ENCODE measurements around the gene GYS2.

The GYS2 gene

DNA sequence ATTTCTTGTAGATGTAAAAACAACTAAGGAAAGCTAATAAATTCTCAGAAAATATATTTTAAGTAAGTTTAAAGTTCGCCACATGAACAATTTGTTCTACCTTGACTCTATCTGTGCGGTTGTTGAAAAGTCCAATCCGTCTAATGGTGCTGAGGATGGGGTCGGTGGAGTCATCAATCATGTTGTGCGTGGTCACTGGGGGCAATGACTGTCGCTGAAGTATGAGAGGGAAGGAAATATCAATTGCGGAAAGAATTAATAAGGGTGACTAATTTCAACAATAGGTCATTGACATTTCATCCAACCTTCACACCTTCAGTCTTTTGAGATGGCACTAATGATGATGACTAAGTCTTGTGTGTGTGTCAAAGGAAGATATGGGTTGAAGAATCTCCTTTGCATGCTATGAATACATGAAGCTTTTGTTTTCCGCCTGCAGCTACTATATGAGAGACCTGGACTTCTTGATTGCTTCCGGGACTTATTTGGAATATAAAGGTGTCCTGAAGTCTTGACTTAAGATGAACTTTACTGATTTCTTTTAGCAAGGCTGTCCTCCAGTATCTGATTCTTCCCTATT lies 46.5 kb downstream of the GYS2 start:
- DNase-seq (ENCODE audit: low read depth in 1 of 2, low spot score in 1 of 2) = no peak

DNA sequence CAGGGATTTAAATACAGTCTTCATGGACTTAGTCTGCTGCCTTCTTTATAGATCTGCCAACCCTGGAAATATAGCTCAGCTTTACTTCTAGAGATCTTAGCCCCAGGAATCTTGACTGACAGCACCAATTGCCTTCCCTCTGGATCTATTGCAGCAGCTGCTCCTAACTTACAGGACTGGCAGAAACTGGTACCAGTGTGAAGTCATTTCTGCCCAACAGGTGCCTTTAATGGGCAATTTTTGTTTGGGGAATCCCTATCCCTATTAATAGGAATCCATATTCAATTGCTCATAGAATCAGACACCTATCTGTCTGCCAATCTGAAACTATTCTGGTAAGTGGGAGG lies 51.3 kb downstream of the GYS2 start:
- DNase-seq (ENCODE audit: low read depth in 1 of 2, low spot score in 1 of 2) = no peak

DNA sequence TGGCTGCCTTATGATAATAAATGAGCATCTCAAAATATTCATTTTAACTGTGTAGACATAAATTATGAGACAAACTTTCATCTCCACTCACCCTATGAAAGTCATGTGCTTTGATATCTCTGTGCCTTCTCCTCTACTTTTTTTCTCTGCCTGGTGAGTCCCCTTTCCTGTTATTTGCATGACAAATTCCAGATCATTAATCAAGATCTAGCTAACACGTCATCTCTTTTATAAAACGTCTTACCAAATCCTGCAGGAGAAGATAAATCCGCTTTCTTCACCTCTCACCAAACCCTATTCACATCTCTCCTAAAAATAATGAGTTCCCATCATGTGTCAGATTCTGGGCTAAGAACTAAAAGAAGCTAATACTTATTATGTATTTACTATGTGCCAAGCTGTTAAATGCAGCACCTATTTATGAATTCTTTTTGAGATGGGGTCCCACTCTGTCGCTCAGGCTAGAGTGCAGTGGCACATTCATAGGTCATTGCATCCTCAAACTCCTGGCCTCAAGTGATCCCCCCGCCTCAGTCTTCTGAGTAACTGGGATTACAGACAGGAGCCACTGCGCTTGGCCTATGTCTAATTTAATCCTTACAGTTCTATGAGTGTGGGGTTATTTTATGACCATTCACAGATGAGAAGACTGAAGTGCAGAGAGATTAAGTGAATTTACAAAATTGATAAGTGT lies 51.9 kb downstream of the GYS2 start:
- DNase-seq (ENCODE audit: low read depth in 1 of 2, low spot score in 1 of 2) = no peak

DNA sequence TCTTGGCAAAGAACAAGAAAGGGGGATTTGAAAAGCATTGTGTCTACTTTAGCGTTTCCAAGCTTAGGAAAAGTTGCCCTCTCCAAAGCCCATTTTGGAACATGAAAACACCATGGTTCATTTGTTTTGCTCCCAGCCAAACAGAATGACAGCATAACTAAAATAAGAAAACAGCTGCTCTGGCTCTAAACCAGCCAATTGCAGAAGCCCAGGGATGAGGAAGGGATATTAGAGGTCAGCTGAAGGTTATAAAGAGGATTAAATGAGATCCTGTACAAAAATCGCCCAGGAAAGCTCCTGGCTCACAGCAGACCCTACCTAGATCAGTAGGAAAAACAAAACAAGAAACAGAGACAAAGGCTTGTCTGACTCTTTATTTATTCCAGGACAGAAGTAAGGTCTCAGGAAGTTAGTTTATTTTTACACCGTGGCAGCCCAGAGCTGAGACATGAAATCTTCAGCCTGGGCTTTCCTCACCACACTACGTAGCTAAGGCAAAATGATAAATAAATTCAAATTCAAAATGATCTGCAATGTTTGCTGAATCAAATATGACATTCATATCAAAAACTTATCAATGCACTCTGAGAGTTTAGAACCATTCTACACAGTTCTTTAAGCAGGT lies 52.7 kb downstream of the GYS2 start:
- no peak for DNase-seq (ENCODE audit: low read depth in 1 of 2, low spot score in 1 of 2)

DNA sequence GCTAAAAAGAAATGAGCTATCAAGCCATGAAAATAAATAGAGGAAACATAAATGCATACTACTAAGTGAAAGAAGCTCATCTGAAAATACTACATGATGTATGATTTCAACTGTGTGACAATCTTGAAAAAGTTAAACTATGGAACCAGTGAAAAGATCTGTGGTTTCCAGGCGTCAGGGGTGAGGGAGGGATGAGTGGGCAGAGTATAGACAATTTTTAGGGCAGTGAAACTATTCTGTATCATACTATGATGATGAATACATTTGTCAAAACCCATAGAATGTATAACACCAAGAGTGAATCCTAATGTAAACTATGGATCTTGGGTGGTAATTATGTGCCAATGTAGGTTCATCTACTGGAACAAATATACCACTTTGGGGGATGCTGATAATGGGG lies 57.2 kb downstream of the GYS2 start:
- no peak for DNase-seq (ENCODE audit: low read depth in 1 of 2, low spot score in 1 of 2)

DNA sequence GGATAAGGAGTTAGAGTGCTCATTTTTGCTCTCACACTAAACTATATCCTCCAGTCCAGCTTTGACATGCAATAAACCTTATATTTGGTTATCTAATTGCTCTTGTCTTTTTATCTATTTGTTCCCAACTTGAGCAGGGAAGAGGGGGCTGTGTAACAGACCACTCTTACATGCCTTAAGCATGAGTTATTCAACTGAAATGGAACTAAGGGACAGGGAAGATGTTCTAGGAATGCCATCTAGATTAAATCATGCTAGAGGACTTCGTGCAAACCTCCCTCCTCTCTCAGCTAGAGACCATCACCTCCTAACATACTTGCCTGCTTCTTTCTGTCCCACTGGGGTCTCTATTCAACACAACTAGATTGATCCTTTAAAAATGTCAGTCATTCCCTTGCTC lies 57.9 kb downstream of the GYS2 start:
- no peak for DNase-seq (ENCODE audit: low read depth in 1 of 2, low spot score in 1 of 2)

DNA sequence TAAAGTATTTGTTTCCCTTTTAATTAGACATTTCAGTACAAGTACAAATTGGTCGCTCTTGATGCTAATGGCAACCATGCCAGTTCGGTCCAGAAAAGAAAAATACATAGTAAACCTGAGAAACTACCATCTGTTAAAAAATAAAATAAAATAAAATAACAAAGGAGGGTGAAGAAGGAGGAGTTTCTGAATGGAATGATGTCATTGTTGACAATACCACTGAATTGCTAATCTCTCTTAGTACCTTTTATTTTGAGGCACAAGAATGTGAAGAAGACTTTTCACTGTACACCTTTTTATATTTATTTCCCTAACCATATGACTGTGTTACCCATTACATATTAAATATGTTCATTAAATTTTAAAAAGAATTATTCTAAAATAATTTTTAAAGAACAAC lies 59.1 kb downstream of the GYS2 start:
- no peak for DNase-seq (ENCODE audit: low read depth in 1 of 2, low spot score in 1 of 2)

DNA sequence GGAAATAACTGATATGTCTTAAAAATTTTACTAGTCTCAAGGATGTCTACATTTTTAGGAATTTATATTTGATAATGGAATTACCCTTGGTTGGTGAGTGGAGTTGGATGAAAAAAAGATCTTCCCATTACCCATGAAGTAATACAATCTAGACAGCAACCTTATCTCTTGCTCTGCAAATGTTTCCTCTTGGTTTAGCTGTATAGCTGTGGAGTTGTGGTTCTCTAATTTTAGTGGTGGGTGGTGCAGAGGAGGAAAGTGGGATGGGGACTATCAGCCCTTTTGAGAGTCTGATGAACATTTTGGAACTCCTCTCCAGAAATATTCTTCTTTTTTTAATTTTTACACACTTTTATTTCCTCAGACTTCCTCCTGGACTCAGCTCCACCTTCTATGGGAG lies 61.5 kb downstream of the GYS2 start:
- DNase-seq (ENCODE audit: low read depth in 1 of 2, low spot score in 1 of 2) = no peak

DNA sequence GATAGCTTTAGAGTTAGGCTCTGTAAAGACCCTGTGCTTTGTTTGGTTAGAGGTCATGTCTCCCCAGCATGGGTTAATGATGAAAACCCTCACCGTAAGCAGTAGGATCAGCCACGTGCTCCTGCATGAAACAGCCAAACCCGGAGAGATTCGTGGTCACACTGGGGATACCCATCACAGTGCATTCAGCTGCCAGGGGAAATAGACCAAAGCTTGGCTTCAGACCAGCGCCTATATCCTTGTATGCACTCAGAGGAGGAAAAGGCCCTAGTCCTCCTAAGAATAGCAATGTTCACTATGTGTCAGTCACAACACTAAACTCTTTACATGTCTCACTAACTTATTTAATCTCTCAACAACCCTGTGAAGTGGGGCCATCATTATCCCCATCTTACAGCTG lies 62.2 kb downstream of the GYS2 start:
- DNase-seq (ENCODE audit: low read depth in 1 of 2, low spot score in 1 of 2) = no peak

DNA sequence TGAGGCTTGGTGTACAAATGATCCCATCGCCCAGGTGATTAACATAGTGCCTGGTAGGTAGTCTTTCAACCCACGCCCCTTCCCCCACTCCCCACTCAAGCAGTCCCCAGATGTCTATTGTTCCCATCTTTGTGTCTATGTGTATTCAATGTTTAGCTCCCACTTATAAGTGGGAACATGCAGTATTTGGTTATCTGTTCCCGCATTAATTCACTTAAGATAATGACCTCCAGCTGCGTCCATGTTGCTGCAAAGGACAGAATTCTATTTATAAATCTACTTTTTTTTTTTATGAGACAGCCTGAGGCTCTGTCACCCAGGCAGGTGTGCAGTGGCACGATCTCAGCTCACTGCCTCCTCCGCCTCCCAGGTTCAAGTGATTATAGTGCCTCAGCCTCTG lies 62.9 kb downstream of the GYS2 start:
- DNase-seq (ENCODE audit: low read depth in 1 of 2, low spot score in 1 of 2) = no peak

DNA sequence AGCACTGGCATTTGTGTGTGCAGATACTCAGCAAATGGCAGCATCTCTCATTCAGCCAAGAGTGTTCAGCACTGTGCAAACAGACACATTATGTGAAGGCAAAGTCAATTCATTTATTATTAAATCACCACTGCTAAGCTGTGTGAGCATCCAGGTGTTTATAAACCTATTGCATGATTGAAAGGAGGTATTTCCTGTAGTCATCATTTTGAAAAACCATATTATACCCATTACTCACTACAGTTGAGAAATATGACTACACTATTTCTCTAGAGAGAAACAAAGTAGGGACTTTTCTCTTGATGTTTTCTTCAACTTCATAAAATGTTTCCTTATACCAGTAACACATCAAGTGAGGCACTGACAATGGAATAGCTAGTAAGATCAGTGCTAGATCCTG lies 64.8 kb downstream of the GYS2 start:
- no peak for DNase-seq (ENCODE audit: low read depth in 1 of 2, low spot score in 1 of 2)

DNA sequence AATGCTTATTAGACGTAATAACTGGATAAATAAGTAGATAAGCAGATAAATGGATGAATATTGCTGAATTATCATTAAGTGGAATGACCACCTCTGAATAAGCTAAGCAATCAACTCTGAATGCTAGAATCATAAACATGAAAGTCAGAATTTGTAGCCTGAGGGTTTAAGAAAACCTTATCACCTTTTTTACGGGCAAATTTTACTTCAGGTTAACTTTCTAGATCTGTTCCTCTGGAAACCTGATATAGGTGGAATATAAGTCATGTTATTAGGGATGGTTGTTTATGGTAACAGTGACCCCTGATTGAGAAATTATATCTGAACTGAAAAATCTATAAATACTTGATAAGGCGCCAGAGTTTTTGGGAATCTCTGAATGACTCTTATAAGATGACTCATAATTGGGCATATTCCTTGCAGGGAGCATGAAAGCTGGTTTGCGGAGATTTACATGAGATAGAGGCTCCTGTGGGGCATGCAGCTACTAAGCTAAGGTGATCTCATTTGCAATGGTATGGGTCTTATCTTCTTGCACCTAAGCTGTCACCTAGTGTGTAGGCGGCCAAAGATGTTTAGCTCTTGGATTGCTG lies 66.5 kb downstream of the GYS2 start:
- no peak for DNase-seq (ENCODE audit: low read depth in 1 of 2, low spot score in 1 of 2)

DNA sequence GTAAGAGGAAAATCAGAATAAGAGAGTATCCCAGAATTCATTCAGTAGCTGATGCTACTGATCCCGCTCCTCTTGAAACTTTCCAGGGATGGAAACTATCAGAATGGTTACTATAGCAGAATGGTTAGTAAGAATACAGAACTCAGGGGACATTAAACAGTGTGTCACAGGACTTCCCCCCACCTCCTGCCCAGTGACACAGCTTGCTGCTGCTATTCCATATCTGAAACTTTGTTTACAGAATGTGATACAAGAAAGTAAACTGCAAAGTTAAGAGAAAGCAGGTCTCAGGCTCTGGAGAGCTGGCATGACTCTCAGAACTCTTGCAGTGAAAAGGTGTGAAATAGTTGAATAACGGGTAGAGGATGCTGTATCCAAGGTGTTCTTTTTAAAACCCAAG lies 75.2 kb downstream of the GYS2 start:
- DNase-seq (ENCODE audit: low read depth in 1 of 2, low spot score in 1 of 2) = no peak

DNA sequence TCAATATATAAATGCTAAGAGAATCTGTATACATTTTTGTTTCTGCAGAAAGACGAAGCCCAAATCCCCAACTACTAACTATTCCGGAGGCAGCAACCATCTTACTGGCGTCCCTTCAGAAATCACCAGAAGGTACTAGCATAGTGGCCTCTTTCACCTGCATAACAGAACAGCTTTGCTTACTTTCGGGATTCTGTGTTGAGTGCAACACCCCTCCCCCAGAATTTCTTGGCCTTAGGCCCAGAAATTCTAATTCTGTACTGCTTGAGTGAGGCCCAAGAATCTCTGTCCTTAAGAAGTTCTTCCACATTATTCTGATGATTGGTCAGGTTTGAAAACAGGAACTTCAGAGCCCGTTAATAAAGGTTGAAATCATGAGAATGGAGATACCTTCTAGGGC lies 75.7 kb downstream of the GYS2 start:
- no peak for DNase-seq (ENCODE audit: low read depth in 1 of 2, low spot score in 1 of 2)

DNA sequence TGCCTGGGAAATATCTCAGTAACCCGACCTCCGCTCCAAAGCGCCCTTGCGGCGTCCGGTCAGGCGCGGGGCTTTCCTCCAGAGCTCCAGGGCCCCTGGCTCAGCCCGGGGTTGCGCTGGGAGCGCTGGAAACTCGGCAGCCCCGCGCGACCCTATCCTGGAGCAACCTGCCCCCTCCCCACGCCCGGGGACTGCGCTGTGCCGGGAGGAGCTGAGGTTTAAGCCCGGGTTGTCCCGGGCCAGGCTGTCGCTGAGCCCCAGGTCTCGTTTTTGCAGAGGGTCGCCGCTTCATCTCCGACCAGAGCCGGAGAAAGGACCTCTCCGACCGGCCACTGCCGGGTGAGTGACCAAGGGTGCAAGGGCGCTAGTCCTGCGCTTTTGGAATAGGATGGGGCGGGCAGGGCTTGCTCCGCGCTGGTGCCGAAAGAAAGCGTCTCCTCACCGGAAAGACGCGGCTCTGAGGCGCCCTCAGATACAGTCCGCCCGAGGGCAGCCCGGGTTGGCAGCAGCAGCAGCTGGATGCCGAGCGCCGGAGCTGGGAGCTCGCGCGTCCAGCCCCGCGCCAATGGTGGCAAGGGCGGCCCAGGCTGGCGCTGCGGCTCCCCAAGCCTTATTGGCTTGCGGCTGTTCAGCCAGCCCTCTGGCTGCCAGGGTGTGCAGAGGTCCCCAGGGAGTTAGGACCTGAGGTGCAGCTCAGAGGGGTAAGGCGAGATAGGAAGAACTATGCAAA lies 77.0 kb downstream of the GYS2 start:
- peak; percentile 22 to 37 for DNase-seq (ENCODE audit: low read depth in 1 of 2, low spot score in 1 of 2)

DNA sequence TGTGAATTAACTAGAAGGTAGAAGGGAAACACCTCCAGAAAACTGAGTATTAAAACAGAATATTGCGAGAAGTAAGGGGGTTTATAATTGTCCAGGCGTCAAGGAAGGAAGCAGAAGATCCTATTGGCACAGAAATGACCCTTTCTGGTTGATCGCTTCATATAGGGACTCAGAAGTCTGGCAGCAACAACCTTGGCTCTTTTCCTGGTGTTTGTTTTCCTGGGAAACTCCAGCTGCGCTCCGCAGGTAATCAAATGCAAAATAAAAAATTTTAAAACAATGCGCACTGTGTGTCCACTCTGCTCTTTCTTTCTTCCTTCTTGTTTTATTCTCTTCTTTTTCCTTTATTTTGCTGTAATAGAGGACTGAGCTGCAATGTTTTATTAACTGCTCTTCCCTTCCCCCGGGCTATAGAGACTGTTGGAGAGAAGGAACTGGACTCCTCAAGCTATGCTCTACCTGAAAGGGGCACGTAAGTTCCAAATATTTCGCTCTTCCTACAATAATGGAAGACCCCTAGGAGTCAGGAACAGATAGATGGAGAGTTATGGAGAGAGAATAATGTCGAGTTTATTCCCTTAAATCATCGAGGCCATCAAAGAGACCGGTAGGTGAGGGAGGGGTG lies 77.8 kb downstream of the GYS2 start:
- DNase-seq (ENCODE audit: low read depth in 1 of 2, low spot score in 1 of 2) = no peak

DNA sequence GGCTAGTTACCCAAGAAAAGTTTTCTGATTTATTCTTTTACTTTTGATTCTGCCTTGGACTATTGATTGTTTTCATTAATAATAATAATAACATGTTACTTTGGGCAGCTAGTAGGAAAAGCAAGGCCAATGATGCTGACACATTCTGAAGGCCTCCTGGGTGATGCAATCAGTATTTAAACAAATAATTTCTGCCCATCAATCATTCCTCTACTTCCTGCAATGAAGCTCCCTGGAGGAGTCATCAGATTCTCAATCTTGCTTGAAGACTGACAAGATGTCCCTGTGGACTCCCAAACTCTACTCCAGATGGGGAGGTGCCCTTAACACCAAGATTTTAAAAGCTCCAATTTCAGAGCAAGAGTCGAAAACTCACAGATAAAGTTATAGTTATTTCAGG lies 78.6 kb downstream of the GYS2 start, which contains the start of gene SPX:
TSS of gene SPX (plus strand) at position 244 of the 400 bp plus-strand sequence. CDS start 177 bp downstream, outside the sequence.
- no peak for DNase-seq (ENCODE audit: low read depth in 1 of 2, low spot score in 1 of 2)

DNA sequence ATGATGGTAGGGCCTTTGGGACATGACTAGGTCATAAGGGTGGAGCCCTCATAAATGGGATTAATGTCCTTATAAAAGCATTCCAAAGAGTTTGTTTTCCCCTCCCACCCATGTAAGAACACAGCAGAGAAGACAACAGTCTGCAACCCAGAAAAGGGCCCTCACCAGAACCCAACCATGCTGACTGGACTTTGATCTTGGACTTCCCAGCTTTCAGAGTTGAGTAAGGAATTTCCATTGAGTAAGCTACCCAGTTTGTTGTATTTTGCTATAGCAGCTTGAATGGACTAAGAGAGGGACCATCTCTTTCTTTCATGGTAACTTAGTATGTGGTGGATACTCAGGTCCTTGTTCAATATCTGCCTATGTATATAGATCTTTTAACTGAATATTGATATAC lies 81.5 kb downstream of the GYS2 start:
- no peak for DNase-seq (ENCODE audit: low read depth in 1 of 2, low spot score in 1 of 2)

DNA sequence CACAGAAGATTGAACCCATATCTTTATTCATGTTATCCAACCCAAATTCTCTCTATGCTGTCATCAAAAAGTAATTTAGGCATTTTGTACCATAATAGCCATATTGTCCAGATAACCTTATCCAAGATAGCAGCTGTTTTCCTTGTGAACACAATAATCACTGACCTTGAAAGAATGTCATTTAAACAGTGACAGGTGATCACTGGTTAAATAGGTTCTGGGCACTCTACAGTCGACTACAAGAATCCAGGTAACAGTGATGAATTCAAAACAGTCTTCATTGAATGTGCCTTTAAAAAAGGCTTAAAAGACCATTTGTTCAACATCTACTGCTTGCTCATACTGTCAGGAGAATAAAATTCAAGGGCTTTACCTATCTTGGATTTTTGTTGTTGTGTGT lies 83.1 kb downstream of the GYS2 start:
- no peak for DNase-seq (ENCODE audit: low read depth in 1 of 2, low spot score in 1 of 2)

DNA sequence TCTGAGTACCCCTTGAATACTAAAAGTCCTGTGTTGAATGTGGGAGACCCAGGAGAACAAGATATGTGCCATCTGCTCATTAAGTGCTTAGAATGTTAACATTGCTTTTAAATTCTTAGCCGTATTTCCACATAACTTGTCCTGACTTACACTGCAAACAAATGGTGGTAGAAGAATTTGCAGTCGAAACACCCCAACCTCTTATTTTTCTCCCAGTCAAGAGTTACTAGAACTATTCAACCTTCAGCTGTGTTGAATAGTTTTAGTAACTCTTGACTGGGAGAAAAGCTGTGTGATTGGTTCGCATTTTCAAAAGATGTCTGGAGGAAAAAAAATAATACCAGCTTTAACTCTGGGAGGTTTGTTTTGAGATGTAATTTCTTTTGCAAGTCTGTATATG lies 86.2 kb downstream of the GYS2 start:
- DNase-seq (ENCODE audit: low read depth in 1 of 2, low spot score in 1 of 2) = no peak

DNA sequence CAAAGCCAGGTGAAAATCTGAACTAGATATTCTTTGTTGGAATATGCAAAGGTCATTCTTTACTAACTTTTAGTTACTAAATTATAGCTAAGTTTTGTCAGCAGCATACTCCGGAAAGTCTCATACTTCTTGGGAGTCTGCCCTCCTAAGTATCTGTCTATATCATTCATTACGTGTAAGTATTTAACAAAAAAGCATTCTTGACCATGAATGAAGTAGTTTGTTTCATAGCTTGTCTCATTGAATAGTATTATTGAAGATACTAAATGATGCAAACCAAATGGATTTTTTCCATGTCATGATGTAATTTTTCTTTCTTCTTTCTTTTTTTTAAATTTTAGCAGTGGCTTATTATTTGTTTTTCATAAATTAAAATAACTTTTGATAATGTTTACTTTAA lies 88.4 kb downstream of the GYS2 start:
- no peak for DNase-seq (ENCODE audit: low read depth in 1 of 2, low spot score in 1 of 2)
